Measurements from ENCODE around the gene SS18L1.

Gene SS18L1

DNA sequence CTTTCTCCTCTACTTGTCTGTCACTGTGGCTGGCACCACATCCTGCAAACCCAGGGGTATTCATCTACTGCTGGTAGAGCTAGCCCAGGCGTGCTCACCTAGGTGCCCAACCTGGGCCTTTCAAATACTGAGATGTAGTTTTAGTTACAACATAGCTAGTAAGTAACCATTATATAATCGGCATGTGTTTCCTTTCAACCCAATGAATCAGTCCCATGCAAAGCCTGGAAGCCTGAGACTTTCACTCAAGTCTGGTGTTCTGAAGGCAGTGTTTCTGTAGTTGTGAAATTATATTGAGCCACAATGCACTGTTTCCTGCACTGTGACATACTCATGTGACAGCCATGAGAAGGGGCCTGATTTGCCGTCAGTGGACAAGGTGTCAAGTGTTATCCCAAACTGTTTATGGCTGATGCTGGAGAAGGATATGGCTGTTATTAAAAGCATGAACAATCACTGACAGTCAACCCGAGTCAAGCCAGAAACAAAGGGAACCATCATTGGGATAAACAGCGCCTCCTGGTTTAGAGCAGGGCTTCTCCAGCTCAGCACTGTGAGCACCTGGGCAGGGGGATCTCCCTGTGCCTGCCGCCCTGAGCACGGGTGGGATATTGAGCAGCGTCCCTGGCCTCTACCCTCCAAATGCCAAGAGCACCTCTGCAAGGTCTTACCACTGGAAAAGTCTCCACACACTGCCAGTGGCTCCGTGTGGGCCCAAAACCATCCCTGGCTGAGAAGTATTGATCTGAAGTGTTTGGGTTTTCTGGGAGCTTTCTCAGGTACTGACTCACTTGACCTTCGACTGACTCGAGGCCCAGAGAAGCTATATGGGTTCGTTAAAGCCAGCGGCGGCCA is 1.9 kb upstream of the SS18L1 start:
- Histone ChIP-seq H3K4me1 (peaks cover 4 to 37% (median 32%) of the 10 kb centered on the region in 4 donors), H3K9me3 (no peaks in the 10 kb centered on the region), H3K4me3 (peak overlapping the region; percentile 68 to 72), H3K27me3 (no peaks in the 10 kb centered on the region), H3K36me3 (peaks cover 28 to 42% (median 41%) of the 10 kb centered on the region in 3 donors), H3K27ac (peak overlapping the region; percentile 87 to 95)
- intact Hi-C loops (cut with DNase I; ENCODE audit: low total_unique reads) = loop anchor here (2.0 to 5.0 kb wide), 2 partner anchors 19 to 74 kb away; partner anchors contain the start of genes LSM14B and TAF4
- DNase-seq = no peak
- TF ChIP-seq, protein P1, sequence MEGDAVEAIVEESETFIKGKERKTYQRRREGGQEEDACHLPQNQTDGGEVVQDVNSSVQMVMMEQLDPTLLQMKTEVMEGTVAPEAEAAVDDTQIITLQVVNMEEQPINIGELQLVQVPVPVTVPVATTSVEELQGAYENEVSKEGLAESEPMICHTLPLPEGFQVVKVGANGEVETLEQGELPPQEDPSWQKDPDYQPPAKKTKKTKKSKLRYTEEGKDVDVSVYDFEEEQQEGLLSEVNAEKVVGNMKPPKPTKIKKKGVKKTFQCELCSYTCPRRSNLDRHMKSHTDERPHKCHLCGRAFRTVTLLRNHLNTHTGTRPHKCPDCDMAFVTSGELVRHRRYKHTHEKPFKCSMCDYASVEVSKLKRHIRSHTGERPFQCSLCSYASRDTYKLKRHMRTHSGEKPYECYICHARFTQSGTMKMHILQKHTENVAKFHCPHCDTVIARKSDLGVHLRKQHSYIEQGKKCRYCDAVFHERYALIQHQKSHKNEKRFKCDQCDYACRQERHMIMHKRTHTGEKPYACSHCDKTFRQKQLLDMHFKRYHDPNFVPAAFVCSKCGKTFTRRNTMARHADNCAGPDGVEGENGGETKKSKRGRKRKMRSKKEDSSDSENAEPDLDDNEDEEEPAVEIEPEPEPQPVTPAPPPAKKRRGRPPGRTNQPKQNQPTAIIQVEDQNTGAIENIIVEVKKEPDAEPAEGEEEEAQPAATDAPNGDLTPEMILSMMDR (IDR thresholded peaks at IDR 0.05) = no peak

DNA sequence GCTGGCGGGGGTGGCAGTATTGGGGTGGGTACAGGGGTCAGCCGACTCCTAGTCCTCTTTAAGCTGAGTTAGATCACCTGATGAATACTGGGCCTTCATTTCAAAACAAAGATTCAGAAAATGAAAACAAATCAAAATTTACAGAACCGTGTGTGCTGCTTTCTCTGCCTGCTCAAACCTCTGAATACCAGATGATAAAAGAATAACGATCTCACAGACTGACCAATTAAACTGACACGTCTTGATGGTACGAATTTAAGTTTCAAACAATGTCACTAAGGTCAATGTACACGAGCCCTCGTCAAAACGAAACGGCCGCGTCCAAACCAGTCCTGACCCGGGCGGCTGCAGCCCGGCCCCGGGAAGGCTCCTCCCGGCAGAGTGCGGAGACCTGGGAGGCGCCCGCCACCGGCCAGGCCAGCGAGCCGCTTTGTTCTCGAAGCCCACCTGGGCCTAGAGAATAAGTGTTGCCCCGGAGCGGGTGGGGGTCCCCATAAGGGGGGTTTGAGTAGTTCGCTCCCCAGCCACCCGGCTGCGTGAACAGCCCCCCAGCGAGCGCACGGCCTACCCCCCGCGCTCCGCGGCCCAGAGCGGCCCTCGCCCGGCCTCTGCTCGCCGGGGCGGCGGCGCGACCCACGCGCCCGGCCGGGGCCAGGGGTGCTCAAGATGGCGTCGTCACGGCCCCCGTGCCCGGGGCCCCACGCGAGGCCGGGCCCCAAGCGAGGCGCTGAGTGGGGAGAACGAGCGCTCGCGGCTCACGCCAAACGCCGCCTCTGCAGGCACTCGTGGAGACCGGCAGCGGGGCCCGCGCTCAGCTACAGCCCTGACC is 1.1 kb upstream of the SS18L1 start:
- intact Hi-C loops (cut with DNase I; ENCODE audit: low total_unique reads) = loop anchor here (2.0 to 5.0 kb wide), 2 partner anchors 20 to 75 kb away; partner anchors contain the start of genes LSM14B and TAF4

DNA sequence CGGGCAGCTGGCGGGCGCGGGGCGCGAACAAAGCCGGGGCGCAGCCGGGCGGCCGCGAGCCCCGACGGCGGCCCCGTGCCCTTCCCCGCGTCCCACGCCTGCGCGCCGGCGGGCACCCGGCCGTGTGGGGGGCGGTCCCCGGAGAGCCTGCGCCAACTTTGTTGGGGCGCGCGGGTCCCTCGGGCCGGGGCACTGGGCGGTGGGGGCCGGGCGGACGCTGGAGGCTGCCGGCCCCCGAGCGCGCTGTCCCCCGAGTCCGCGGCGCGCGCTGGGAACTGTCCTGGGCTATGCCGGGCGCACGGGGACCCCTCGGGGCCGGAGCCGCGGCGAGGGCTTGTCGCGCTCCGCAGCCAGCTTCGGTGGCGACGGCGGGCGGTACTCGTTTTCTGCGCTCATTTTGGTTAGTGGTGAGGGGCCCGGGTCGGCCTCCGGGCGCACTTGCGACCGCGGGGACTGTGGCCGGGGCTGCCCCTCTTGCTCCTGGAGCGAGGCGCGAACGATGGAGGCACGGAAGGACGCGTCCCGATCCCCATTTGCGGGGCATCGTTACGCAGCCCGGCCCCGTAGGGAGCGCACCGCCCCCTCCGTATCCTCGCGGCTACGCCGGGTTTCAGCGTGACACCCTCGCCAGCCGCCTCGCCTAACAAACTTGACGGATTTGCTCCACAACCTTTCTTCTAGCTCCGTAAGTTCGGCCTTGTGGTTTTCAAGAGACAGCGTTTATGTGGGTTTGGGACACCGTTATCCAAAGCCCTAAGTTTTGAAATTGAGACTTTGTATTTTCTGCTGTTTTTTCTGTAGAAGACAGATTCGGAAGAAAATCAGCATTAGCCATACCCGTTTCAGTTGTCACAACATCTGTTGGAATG is 622 bp downstream of the SS18L1 start:
- peak overlapping the region; percentile 87 to 95 for H3K27ac ChIP-seq
- peaks cover 4 to 46% (median 32%) of the 10 kb centered on the region in 4 donors for H3K4me1 ChIP-seq
- H3K27me3 ChIP-seq = no peaks in the 10 kb centered on the region
- no peaks in the 10 kb centered on the region for H3K9me3 ChIP-seq
- H3K36me3 ChIP-seq = peaks cover 8 to 17% (median 16%) of the 10 kb centered on the region in 3 donors
- DNase-seq = peak; percentile 41 to 79
- TF ChIP-seq, protein P1 (IDR thresholded peaks at IDR 0.05) = no peak
- H3K4me3 ChIP-seq = peak overlapping the region; percentile 68 to 72
- intact Hi-C loops (cut with DNase I; ENCODE audit: low total_unique reads) = loop anchor here (2.0 to 5.0 kb wide), 2 partner anchors 21 to 77 kb away; partner anchors contain the start of genes LSM14B and TAF4

More for the DNA sequence above, 1.1 kb upstream of the SS18L1 start:
- peak overlapping the region; percentile 68 to 72 for H3K4me3 ChIP-seq
- H3K36me3 ChIP-seq = peaks cover 25 to 34% (median 33%) of the 10 kb centered on the region in 3 donors
- no peak for DNase-seq
- peaks cover 4 to 37% (median 32%) of the 10 kb centered on the region in 4 donors for H3K4me1 ChIP-seq
- TF ChIP-seq, protein P1 (IDR thresholded peaks at IDR 0.05) = no peak
- no peaks in the 10 kb centered on the region for H3K9me3 ChIP-seq
- no peaks in the 10 kb centered on the region for H3K27me3 ChIP-seq
- peak overlapping the region; percentile 87 to 95 for H3K27ac ChIP-seq

DNA sequence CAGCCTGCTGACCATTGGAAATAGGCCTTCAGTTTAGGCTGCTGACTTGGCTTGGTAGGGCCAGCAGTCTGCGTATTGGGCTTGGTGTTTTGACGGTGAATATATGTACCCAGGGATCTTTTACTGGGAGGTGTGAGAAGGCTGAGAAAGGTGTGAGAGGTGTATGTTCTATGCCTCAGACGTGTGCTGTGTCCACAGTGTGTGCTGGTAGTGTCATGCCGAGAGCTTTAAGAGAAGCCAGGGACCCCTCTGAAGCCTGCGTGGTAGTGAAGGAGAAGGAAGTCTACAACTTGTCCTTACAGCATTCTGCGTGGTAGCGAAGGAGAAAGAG is 2.1 kb downstream of the SS18L1 start:
- peaks cover 4 to 43% (median 31%) of the 10 kb centered on the region in 4 donors for H3K4me1 ChIP-seq
- peaks cover 0 to 2% (median under 1%) of the 10 kb centered on the region in 3 donors for H3K36me3 ChIP-seq
- H3K27ac ChIP-seq = no peak overlapping the region
- H3K9me3 ChIP-seq = no peaks in the 10 kb centered on the region
- TF ChIP-seq, protein P1 (IDR thresholded peaks at IDR 0.05) = no peak
- intact Hi-C loops (cut with DNase I; ENCODE audit: low total_unique reads) = no loop called here
- H3K4me3 ChIP-seq = no peak overlapping the region
- no peaks in the 10 kb centered on the region for H3K27me3 ChIP-seq
- no peak for DNase-seq
